Stomach (tissue), 4 donors: ENCODE data around the gene CCHCR1.

Experiments used
- CTCF ChIP-seq, 7 experiments: fragments of 450-650 bp in 4 of 7; fragments of 200-600 bp in 3 of 7; sonication (generic) in 3 of 7; IDR thresholded peaks; one replicate each; pipeline ENCODE4 v1.5.1; 2016 to 2019; ENCODE audit warnings: antibody characterized with exemption in 7 of 7, control low read depth in 2 of 7, mild to moderate bottlenecking in 1 of 7
- EP300 ChIP-seq: sonication (generic); formaldehyde crosslinking; IDR thresholded peaks from one replicate; pipeline ENCODE4 v1.6.1; 2017; ENCODE audit warnings: antibody characterized with exemption
- POLR2AphosphoS5 ChIP-seq, 3 donors: sonication (generic); formaldehyde crosslinking; IDR thresholded peaks; one replicate each; pipeline ENCODE4 v1.6.1; 2016; ENCODE audit warnings: antibody characterized with exemption in 3 of 3

GRCh38 chr6:31170600-31170881 is 12.9 kb upstream of the CCHCR1 start, which contains the start of gene POU5F1:
- no peak for TF ChIP-seq EP300
- no peak for TF ChIP-seq POLR2AphosphoS5 (IDR thresholded peaks at IDR 0.05)
- no peak for TF ChIP-seq CTCF (IDR thresholded peaks at IDR 0.05)
